ENCODE results near the gene ASB13.

ASB13 gene, protein sequence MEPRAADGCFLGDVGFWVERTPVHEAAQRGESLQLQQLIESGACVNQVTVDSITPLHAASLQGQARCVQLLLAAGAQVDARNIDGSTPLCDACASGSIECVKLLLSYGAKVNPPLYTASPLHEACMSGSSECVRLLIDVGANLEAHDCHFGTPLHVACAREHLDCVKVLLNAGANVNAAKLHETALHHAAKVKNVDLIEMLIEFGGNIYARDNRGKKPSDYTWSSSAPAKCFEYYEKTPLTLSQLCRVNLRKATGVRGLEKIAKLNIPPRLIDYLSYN

DNA sequence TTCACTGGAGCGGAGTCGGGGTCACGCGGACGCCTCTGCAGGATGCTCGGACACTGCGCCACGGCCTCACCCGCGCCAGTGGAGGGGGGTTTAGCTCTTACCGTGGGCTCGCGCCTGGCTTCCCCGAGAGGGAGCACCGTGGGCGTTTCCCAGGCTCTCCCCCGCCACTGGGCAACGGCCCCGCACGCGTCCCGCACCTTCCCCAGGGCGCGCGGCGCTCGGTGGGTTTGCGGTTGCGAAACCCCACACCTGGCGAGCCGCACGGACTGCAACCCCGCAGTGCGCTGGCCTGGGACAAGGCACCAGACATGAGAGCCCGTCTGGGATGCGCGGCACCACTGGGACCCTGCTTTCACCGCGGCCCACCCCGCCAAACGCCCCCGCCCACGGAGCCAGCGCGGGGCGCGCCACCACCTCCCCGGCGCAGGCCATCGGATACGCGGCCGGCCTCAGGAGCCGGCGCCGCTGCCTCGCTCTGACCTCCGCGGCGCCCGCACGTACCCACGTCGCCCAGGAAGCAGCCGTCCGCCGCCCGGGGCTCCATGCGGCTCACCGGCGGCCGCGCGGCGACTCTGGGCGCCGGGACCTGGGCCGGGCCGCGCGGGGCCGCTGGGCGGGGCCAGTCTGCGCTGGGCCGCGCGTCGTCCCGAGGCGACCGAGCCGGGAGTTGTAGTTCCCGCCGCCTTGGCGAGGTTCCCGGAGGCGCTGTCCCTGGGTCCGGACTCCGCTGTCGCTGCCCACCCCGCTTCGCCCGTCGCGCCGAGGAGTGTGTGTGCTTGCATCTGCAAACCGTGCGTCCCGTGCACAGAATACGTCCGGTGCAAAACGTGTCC lies at the start of gene ASB13:
Gene ASB13 (minus strand): TSS at position 588 of the 833 bp plus-strand sequence. CDS start 44 bp downstream, at position 544.
- in situ Hi-C loops (cut with HindIII; ENCODE audit: low pct_ligation_motif_present, low pct_unique_long_range_greater_than_20kb, low sequenced_read_pairs), result no loop called here
- peak; percentile 58 for DNase-seq

DNA sequence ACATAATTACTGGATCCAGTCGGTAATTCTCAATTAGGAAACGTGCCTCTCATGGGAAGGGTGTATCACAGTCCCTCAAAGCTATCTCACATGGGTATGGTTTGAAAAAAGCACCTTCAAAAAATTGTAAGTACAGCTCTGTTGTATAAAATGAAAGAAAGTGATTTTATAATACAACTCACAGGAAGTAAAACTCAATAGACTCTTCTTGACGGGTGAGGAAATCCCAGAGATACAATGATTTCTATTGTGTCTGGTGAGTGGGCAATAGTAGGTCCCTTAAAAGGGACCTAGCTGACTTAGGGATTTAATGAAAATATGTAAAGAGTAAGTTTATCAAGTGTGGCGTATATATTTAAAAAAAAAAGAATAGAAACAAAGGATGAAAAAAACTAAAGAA lies 45.2 kb upstream of the ASB13 start:
- in situ Hi-C loops (cut with HindIII; ENCODE audit: low pct_ligation_motif_present, low pct_unique_long_range_greater_than_20kb, low sequenced_read_pairs), result no loop called here
- DNase-seq, result no peak

DNA sequence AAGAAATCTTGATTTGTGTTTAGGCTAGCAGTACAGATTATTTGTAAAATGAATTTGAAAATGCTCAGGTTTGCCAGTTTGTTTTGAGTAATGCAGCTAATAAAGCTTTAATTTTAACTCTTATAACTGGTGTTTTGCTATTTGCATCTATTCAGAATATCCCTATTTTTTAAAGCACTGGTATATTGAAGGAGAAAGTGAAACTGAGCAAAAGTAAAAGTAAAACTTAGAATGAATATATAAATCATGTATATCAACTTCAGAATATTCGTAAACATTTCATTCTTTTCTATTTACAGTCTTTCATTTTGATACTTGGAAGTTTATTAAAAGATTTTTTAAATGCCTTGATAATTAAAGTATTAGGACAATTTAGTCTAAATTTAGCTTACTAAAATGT lies 44.5 kb upstream of the ASB13 start:
- in situ Hi-C loops (cut with HindIII; ENCODE audit: low pct_ligation_motif_present, low pct_unique_long_range_greater_than_20kb, low sequenced_read_pairs), result no loop called here
- peak; percentile 9 for DNase-seq

DNA sequence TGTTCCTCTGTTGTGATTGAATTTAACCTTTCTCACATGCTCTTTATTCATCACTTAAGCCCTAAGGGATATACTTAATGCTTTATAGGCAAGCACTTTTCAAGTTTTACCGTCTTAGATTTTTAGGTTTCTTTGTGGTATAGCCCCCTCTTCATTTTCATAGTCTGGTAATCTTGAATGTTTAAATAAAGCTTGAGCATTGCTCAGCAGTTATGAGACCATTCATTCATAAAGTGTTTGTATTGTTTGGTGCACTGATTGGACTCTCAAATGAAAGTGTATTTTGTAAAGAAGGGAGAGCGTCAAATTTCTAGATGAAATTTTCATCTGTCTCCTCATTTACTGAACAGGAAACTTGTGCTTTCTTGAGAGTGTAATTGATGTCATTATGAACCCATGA lies 43.5 kb upstream of the ASB13 start:
- no peak for DNase-seq
- in situ Hi-C loops (cut with HindIII; ENCODE audit: low pct_ligation_motif_present, low pct_unique_long_range_greater_than_20kb, low sequenced_read_pairs), result no loop called here

DNA sequence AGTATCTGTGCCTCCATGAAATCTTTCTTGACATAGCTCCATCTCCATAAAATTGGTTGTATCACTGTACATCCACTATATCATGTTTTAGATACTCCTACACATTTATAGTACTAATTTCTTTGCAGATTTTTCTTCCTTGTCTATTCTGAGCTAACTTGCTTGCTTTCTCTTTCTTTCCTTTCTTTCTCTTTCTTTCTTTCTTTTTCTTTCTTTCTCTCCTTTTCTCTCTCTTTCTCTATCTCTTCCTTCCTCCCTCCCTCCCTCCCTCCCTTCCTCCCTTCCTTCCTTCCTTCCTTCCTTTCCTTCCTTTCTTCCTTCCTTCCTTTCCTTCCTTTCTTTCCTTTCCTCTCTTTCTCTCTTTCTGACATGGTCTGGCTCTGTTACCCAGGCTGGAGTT lies 42.0 kb upstream of the ASB13 start:
- in situ Hi-C loops (cut with HindIII; ENCODE audit: low pct_ligation_motif_present, low pct_unique_long_range_greater_than_20kb, low sequenced_read_pairs), result no loop called here
- DNase-seq, result no peak

DNA sequence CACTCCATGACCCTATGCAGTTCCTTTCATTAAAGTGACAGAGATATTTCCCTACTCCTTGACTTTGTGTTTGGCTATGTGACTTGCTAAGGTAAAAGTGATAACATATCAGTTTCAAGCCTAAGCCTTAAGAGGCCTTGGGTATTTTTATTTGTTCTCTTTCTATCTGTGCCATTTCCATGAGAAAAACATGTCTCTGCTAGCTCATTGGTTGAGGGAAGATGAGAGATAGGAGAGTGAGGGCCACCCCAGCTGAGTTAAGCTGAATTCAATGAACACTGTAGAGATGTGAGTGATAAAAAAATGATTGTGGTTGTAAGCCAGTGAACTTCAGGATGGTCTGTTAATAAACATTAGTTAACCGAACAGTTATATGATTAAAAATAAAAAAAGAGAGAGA lies 31.7 kb upstream of the ASB13 start:
- in situ Hi-C loops (cut with HindIII; ENCODE audit: low pct_ligation_motif_present, low pct_unique_long_range_greater_than_20kb, low sequenced_read_pairs), result no loop called here
- DNase-seq, result no peak

DNA sequence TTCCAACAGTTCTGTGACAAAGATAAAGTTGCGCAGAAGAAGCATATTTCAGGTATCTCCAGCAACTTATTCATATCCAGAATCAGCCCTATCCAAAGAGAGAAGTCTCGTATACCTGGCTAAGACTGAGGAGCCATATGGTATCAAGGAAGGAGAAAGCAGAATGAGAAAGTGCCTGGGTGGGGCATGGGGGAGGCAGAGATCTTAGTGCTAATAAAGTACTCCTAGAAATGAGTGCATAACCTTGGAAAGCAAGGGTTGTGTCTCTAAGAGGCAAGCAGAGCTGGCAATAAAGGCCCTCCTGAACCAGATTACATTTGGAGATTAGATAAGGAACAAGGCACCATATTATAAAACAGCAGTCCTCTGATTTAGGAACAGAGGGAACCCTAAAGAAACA lies 30.9 kb upstream of the ASB13 start:
- DNase-seq, result no peak
- in situ Hi-C loops (cut with HindIII; ENCODE audit: low pct_ligation_motif_present, low pct_unique_long_range_greater_than_20kb, low sequenced_read_pairs), result no loop called here

DNA sequence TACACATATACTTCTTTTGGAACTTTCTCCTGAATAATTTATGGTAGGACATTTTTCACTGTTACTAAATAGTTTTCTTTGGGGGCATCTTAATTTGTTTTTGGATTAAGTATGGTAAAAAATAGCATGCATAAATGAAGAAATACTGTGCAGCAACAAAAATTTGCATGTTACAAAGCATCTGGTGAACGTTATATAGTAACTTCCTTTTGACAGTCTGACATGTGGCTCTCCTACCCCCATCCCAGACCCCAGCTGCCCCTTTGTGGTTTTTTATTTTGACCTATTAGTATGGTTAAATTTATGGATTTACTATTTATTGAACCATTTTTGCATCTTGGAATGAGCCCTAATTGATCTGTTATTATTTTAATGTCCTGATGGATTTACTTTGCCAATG lies 28.2 kb upstream of the ASB13 start:
- in situ Hi-C loops (cut with HindIII; ENCODE audit: low pct_ligation_motif_present, low pct_unique_long_range_greater_than_20kb, low sequenced_read_pairs), result no loop called here
- no peak for DNase-seq

DNA sequence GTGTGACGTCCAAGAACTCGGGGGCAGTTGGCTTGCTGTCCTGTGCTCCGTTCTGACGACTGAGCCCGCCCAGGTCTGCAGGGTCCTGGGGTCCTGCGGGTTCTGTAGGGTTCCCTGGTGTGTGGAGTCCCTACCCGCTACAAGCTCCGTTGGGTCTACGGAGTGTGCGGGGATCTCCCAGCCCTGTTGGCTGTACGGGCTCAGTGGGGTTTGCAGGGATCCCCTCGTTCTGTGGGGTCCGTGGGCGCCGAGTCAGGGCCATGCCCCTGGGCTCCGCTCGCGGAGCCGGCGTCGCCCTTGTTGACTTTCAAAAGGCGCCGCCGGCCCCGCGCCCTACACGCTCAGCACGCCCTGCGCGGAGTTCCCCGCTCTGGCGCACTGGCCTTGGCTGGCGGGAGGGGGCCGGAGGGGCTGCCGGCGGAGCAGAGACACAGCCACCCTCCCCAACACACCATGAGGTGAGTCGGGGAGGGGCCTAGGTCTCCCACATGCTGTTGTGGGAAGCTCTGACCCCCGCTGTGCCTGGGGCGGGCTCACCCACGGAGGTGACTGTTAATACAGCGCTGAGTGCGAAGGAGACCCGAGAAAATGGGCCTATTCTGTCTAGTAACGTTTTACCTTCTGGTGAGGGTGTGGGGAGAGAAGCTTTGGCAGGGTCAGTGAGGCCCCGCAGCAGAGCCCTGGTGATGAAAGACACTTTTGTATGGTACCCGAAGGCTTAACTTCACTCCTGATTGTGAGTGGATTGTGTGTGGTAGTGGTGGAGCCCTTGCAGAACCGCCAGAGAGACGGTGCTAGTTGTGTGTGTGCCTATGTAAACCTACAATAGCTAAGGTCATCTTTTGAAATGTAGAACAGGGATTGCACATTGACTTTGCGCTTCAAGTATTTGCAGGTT lies 26.3 kb upstream of the ASB13 start:
- peak; percentile 46 for DNase-seq

DNA sequence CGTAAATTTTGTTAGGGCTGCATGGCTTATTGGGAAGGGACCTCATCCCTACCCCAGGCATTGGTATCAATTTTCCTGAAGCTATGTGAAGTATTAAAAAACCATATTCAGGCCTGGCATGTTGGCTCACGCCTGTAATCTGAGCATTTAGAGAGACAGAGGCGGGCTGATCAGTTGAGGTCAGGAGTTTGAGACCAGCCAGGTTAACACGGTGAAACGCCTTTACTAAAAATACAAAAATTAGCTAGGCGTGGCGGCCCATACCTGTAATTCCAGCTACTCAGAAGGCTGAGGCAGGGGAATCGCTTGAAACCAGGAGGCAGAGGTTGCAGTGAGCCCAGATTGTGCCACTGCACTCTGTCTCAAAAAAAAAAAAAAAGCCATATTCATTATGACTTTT lies 25.4 kb upstream of the ASB13 start:
- in situ Hi-C loops (cut with HindIII; ENCODE audit: low pct_ligation_motif_present, low pct_unique_long_range_greater_than_20kb, low sequenced_read_pairs), result no loop called here
- DNase-seq, result no peak

More for the DNA sequence above, 26.3 kb upstream of the ASB13 start:
- in situ Hi-C loops (cut with HindIII; ENCODE audit: low pct_ligation_motif_present, low pct_unique_long_range_greater_than_20kb, low sequenced_read_pairs), result no loop called here

DNA sequence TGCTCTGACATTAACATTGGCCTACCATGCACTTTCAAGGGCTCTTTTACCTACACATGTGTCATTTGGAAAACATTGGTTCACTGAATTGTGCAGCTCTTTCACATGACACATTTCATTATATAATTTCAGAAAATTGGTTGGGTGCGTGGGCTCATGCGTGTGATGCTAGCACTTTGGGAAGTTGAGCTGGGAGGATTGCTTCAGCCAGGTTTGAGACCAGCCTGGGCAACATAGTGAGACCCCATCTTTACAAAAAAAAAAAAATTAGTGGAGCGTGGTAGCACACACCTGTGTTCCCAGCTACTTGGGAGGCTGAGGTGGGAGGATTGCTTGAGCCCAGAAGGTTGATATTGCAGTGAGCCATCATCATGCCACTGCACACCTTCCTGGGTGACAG lies 22.2 kb upstream of the ASB13 start:
- DNase-seq, result no peak
- in situ Hi-C loops (cut with HindIII; ENCODE audit: low pct_ligation_motif_present, low pct_unique_long_range_greater_than_20kb, low sequenced_read_pairs), result no loop called here

DNA sequence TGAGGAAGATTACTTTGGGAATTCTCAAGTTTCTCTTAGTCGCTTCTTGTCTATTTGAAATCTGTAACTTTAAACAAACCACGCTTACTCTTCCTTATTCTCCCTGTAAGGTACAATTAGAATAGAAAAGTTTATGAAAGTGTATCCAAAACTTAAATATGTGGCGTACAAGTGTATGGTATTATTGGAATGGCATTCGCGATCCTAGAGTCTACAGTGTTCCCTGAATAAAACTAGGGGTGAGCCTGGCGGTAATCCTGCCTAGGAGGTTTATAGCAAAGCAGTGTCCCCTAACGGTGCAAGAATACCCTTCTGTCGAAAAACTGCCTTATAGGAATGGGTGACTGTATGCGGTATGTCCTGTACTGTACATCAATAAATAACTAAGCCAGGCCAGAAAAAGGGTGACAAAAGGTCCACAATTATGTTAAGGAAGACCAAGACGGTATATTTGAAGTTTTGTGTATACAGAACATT lies 19.4 kb upstream of the ASB13 start:
- peak; percentile 25 for DNase-seq
- in situ Hi-C loops (cut with HindIII; ENCODE audit: low pct_ligation_motif_present, low pct_unique_long_range_greater_than_20kb, low sequenced_read_pairs), result no loop called here

DNA sequence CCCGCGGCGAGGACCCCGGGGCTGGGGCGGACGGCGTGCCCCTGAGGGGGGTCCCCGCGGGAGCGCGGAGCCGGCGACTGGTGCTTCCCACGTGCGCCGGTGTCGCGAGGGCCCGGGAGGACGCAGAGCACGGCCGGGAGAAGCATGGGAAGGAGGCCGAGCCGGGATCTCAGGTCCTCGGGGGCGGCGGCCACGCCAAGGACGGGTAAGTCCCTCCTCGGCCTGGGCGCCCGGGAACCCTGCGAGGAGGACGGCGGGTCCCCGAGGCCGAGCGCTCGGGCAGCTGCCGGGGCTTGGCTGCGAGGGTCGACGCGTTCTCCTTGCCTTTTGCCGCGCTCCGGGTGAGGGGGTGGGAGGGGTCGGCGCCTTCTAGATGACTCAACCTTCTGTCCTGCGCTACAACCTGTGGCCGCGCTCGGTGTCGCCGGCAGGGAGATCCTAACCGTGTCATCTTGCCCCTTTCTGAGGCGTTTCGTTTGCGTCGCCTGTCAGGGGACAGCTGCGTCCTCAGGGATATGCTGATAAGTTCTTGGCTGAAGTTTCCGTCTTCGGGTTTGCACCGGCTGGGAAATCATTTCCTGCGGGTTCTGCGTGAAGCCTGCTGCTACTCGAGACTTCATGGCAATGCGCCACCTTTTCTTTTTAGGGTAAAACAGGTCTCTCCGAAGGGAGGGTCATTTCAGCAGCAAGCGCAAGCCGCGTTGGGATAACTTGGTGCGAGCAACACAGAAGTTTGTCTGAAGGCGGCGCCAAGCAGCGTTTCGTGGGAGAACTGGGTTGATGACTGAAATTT lies 18.8 kb upstream of the ASB13 start:
- DNase-seq, result peak; percentile 72
- in situ Hi-C loops (cut with HindIII; ENCODE audit: low pct_ligation_motif_present, low pct_unique_long_range_greater_than_20kb, low sequenced_read_pairs), result no loop called here

DNA sequence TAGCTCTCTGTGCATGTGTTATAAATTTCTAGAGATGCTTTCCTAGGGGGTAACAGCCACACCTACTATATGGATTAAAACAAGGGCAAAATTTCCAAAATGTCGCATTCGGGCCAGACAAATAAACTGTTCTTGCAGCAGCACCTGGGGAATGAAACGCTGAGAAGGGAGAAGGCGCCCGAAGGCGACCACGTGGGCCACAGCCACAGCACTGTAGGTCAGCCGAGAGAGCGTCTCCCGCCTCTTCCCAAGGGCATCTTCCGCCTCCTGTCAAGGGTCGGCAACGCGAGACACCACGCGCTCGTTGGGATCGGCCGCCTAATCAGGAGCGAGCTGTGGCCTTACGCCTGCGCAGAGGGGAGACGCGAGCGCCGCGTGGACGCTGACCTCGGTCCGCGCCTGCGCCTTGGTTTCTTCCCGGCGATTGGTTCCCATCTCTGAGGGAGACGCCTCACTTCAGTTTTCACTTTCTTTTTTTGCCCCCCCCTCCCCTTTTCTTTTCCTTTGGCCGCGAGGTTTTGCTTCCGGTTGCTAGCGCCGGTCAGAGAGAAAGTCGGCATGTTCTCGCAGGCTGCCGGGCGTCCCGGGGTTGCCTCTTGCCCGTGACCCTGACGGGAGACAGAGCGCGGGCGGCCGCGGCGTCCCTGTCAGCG lies 18.0 kb upstream of the ASB13 start, which contains the start of gene TASOR2:
Gene TASOR2 (plus strand): TSS at position 521 of the 653 bp plus-strand sequence. CDS start 35,805 bp downstream, outside the sequence.
- DNase-seq, result peak; percentile 96
- in situ Hi-C loops (cut with HindIII; ENCODE audit: low pct_ligation_motif_present, low pct_unique_long_range_greater_than_20kb, low sequenced_read_pairs), result no loop called here

DNA sequence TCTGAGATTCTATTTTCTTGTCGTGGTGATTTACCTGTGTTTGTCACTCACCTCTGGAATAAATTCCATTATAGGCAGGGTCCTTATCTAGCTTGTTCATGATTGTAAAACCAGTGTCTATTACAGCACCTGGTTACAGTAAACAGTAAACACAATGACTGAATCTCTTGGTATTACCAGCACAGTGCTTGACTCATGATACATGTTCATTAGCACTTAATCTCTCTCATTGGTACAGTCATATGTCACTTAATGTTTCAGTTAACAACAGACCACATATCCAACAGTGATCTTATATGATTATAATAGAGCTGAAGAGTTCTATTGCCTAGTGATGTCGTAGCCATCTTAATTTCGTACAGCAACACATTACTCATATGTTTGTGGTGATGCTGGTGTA lies 16.7 kb upstream of the ASB13 start:
- in situ Hi-C loops (cut with HindIII; ENCODE audit: low pct_ligation_motif_present, low pct_unique_long_range_greater_than_20kb, low sequenced_read_pairs), result no loop called here

DNA sequence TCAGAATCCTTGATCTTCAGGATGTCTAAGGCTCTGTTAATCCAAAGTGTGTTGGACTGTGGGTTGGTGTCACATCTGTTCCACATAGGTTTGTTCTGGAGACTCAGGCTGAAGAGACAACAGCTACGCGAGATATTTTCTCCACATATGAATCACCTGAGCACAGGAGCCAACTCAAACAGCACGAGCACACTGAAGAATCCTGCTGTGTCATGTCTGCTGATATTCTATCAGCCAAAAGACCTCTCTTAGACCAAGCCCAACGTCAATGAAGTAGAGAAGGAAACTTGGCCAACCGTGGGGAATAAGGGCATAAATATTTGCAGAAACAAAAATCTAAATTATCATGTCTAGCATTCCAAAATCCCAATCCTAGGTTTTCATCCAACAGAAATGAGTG lies 15.5 kb upstream of the ASB13 start:
- DNase-seq, result no peak

More for the DNA sequence above, 16.7 kb upstream of the ASB13 start:
- DNase-seq, result no peak

DNA sequence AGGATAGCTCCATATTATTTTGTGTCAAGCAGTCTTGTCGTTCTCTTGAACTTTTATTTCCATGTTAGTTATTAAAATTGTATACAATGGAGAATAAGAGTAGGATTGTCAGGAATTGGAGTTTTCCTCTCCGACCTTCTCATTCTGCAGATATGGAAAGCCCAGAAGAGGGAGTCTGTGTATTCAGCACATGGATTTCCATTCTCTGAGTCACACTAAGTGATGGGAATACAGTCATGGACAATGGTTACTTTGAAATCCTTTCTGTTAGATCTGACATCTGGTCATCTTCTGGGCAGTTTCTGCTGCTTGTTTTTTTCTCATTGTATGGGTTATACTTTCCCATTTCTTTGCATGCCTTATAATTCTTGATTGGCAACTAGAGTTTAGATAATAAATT lies 13.2 kb upstream of the ASB13 start:
- DNase-seq, result no peak
- in situ Hi-C loops (cut with HindIII; ENCODE audit: low pct_ligation_motif_present, low pct_unique_long_range_greater_than_20kb, low sequenced_read_pairs), result no loop called here

More for the DNA sequence above, 15.5 kb upstream of the ASB13 start:
- in situ Hi-C loops (cut with HindIII; ENCODE audit: low pct_ligation_motif_present, low pct_unique_long_range_greater_than_20kb, low sequenced_read_pairs), result no loop called here

DNA sequence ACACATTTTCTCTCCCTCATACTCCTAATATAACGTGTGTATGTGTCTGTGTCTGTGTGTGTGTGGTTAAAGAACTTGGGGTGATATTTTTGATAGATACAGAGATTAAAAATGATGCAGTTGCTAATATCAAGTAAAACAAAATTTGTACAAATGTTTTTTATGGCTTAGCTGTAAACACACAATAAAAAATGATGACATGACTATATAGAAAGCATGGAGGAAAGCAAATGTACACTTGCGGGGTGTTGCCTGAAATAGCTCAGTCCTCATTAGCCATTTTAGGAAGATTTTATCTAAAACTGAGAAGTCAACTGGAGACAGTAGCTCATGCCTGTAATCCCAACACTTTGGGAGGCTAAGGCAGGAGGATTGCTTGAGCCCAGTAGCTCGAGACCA lies 12.6 kb upstream of the ASB13 start:
- no peak for DNase-seq
- in situ Hi-C loops (cut with HindIII; ENCODE audit: low pct_ligation_motif_present, low pct_unique_long_range_greater_than_20kb, low sequenced_read_pairs), result no loop called here
